Astrocyte of the cerebellum (primary cell): ENCODE measurements around the gene FRK.
"Not testable (repeated sequence)": the region's sequence is repeated elsewhere in the genome, so short reads cannot be mapped to it uniquely, and the experiment has no call there.

ENCODE experiments used
- DNase-seq: peaks from one replicate; pipeline ENCODE4 v3.0.0-alpha.2; 2011; ENCODE audit warnings: low read depth
- H3K4me3 ChIP-seq: 2 replicates; pipeline ENCODE4 v1.5.1; 2011; ENCODE audit warnings: mild to moderate bottlenecking, low read depth, low read length, moderate library complexity
- CTCF ChIP-seq: IDR thresholded peaks from 2 replicates; pipeline ENCODE4 v1.5.1; 2012; ENCODE audit warnings: low read length, low read depth, moderate library complexity, mild to moderate bottlenecking; ENCODE audit errors: missing control alignments
- in situ Hi-C: cut with HindIII; loops from 2 replicates; pipeline ENCODE4 v1.10.0; 2017; ENCODE audit warnings: low sequenced_read_pairs

The FRK gene

GRCh38 chr6:115969930-115970273 lies 90.8 kb downstream of the FRK start:
- no peak for DNase-seq
- in situ Hi-C loops, result no loop called here
- no peak overlapping the region for H3K4me3 ChIP-seq
- no peak for TF ChIP-seq CTCF

GRCh38 chr6:115969207-115969929 lies 91.3 kb downstream of the FRK start:
- in situ Hi-C loops, result no loop called here
- H3K4me3 ChIP-seq, result no peak overlapping the region
- no peak for DNase-seq
- TF ChIP-seq CTCF, result no peak

- in situ Hi-C loops, H3K4me3 ChIP-seq, DNase-seq: not testable (repeated sequence)
These were observed 100.4 kb downstream of the FRK start for GRCh38 chr6:115960286-115960685.

- no peak for TF ChIP-seq CTCF
- no peak for DNase-seq
- in situ Hi-C loops, result no loop called here
- H3K4me3 ChIP-seq, result no peak overlapping the region
These were observed 101.7 kb downstream of the FRK start for GRCh38 chr6:115958958-115959357.

GRCh38 chr6:115954740-115955139 lies 106.0 kb downstream of the FRK start:
- in situ Hi-C loops, result no loop called here
- no peak for TF ChIP-seq CTCF
- no peak overlapping the region for H3K4me3 ChIP-seq
- no peak for DNase-seq

GRCh38 chr6:115948751-115949150 lies 111.9 kb downstream of the FRK start:
- DNase-seq, result no peak
- H3K4me3 ChIP-seq, result no peak overlapping the region
- in situ Hi-C loops, result no loop called here
- no peak for TF ChIP-seq CTCF

GRCh38 chr6:115947966-115948541 lies 112.6 kb downstream of the FRK start:
- DNase-seq, result no peak
- in situ Hi-C loops, result no loop called here
- H3K4me3 ChIP-seq, result no peak overlapping the region
- TF ChIP-seq CTCF, result no peak
